Erythroblast (primary cell): ENCODE results near the gene LNX2.

ENCODE experiments used
- GATA1 ChIP-seq: IDR thresholded peaks from 2 replicates; pipeline ENCODE4 v1.6.1; 2011; ENCODE audit warnings: low read depth, mild to moderate bottlenecking, control low read depth, low read length, moderate library complexity
- POLR2A ChIP-seq: IDR thresholded peaks from 2 replicates; pipeline ENCODE4 v1.6.1; 2011; ENCODE audit warnings: mild to moderate bottlenecking, low read length

GRCh38 chr13:27601208-27601607 is 19.1 kb downstream of the LNX2 start:
- TF ChIP-seq POLR2A (no peak), GATA1 (no peak)
